ENCODE measurements around the gene LTV1.

DNA sequence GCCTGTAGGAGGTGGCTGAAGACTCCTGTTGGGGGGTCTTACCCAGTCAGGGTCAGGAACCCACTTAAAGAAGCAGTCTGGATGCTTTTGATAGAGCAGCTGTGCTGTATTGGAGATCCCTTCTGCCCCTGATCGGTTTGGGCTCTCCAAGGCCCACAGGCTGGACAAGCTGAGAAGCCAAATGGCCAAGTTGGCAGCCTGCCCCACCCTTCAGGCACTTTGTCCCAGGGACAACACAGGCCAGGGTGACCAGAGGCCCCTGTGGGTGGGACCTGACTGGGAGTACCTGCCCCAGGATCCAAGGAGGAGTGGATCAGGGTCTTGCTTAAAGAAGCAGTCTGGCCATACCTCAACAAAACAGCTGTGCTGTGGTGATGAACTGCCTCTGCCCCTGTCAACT is 69.5 kb downstream of the LTV1 start:
- TF ChIP-seq CTCF (IDR thresholded peaks at IDR 0.05; ENCODE audit: insufficient read depth, low read depth, low read length): no peak
- no peak for TF ChIP-seq EZH2 (IDR thresholded peaks at IDR 0.05; ENCODE audit: insufficient read depth, low read length)

Data from astrocyte (in vitro differentiated cells and primary cell).